ENCODE measurements around the gene PSMB9. TPM values are rescaled to one million over a fixed set of nuclear protein-coding genes. Genes with fewer than 3 reads are reported as not detected.

The PSMB9 gene
- total and polyA plus RNA-seq, 2 donors (not counting 1 experiment from before 2014, with no cell fraction given): 64.4 to 75.0 TPM

GRCh38 chr6:32847795-32848194, 6.2 kb upstream of the PSMB9 start:
- no peak for TF ChIP-seq EZH2 (IDR thresholded peaks at IDR 0.05; ENCODE audit: low read length, missing control alignments)
- no peak for TF ChIP-seq CTCF (conservative IDR thresholded peaks at IDR 0.05 in 1 of 2, IDR thresholded peaks at IDR 0.05 in 1 of 2; ENCODE audit: low read depth in 1 of 2, low read length in 2 of 2)
- no peak overlapping the region for H3K4me3 ChIP-seq (replicated peaks in 1 of 4; ENCODE audit: control extremely low read depth in 1 of 4, insufficient read depth in 1 of 4, low read depth in 3 of 4, low read length in 4 of 4)
- H3K27ac ChIP-seq (ENCODE audit: insufficient read depth, low read length): no peak overlapping the region
- peaks cover 9% of the 10 kb centered on the region for H3K4me1 ChIP-seq (ENCODE audit: control insufficient read depth, extremely low read depth, insufficient read depth, low read length)
- H3K36me3 ChIP-seq (ENCODE audit: control insufficient read depth, insufficient read depth, low read length): peaks cover 19% of the 10 kb centered on the region
- H3K9ac ChIP-seq (ENCODE audit: insufficient read depth, low read length): no peak overlapping the region
- H3K79me2 ChIP-seq (ENCODE audit: control insufficient read depth, insufficient read depth, low read length): peaks cover 15% of the 10 kb centered on the region
- H2AFZ ChIP-seq (ENCODE audit: low read length): no peak overlapping the region
- no peaks in the 10 kb centered on the region for H4K20me1 ChIP-seq (ENCODE audit: control insufficient read depth, extremely low read depth, insufficient read depth, low read length)
- no peaks in the 10 kb centered on the region for H3K9me3 ChIP-seq (ENCODE audit: control insufficient read depth, insufficient read depth, low read depth, low read length)
- no peak overlapping the region for H3K4me2 ChIP-seq (ENCODE audit: extremely low read depth, insufficient read depth, low read length)
- DNase-seq (ENCODE audit: low read depth in 2 of 2): no peak
- H3K27me3 ChIP-seq (ENCODE audit: control insufficient read depth, insufficient read depth, low read length): no peaks in the 10 kb centered on the region

- Histone ChIP-seq H3K4me3 (replicated peaks in 1 of 4; ENCODE audit: control extremely low read depth in 1 of 4, insufficient read depth in 1 of 4, low read depth in 3 of 4, low read length in 4 of 4) (no peak overlapping the region), H3K9ac (ENCODE audit: insufficient read depth, low read length) (no peak overlapping the region), H3K36me3 (ENCODE audit: control insufficient read depth, insufficient read depth, low read length) (peaks cover 19% of the 10 kb centered on the region), H2AFZ (ENCODE audit: low read length) (no peak overlapping the region), H4K20me1 (ENCODE audit: control insufficient read depth, extremely low read depth, insufficient read depth, low read length) (no peaks in the 10 kb centered on the region), H3K9me3 (ENCODE audit: control insufficient read depth, insufficient read depth, low read depth, low read length) (no peaks in the 10 kb centered on the region), H3K27me3 (ENCODE audit: control insufficient read depth, insufficient read depth, low read length) (no peaks in the 10 kb centered on the region), H3K4me1 (ENCODE audit: control insufficient read depth, extremely low read depth, insufficient read depth, low read length) (peaks cover 9% of the 10 kb centered on the region), H3K27ac (ENCODE audit: insufficient read depth, low read length) (no peak overlapping the region), H3K4me2 (ENCODE audit: extremely low read depth, insufficient read depth, low read length) (no peak overlapping the region), H3K79me2 (ENCODE audit: control insufficient read depth, insufficient read depth, low read length) (peaks cover 12% of the 10 kb centered on the region)
- no peak for TF ChIP-seq CTCF (conservative IDR thresholded peaks at IDR 0.05 in 1 of 2, IDR thresholded peaks at IDR 0.05 in 1 of 2; ENCODE audit: low read depth in 1 of 2, low read length in 2 of 2)
- TF ChIP-seq EZH2 (IDR thresholded peaks at IDR 0.05; ENCODE audit: low read length, missing control alignments): no peak
- DNase-seq (ENCODE audit: low read depth in 2 of 2): no peak
These were observed 4.9 kb upstream of the PSMB9 start for GRCh38 chr6:32849126-32849525.

GRCh38 chr6:32851025-32851424, 3.0 kb upstream of the PSMB9 start:
- peaks cover 12% of the 10 kb centered on the region for H3K79me2 ChIP-seq (ENCODE audit: control insufficient read depth, insufficient read depth, low read length)
- peaks cover 19% of the 10 kb centered on the region for H3K36me3 ChIP-seq (ENCODE audit: control insufficient read depth, insufficient read depth, low read length)
- no peak overlapping the region for H3K9ac ChIP-seq (ENCODE audit: insufficient read depth, low read length)
- peaks cover 6% of the 10 kb centered on the region for H3K4me1 ChIP-seq (ENCODE audit: control insufficient read depth, extremely low read depth, insufficient read depth, low read length)
- TF ChIP-seq CTCF (conservative IDR thresholded peaks at IDR 0.05 in 1 of 2, IDR thresholded peaks at IDR 0.05 in 1 of 2; ENCODE audit: low read depth in 1 of 2, low read length in 2 of 2) (no peak), EZH2 (IDR thresholded peaks at IDR 0.05; ENCODE audit: low read length, missing control alignments) (no peak)
- no peak overlapping the region for H3K4me3 ChIP-seq (replicated peaks in 1 of 4; ENCODE audit: control extremely low read depth in 1 of 4, insufficient read depth in 1 of 4, low read depth in 3 of 4, low read length in 4 of 4)
- H3K4me2 ChIP-seq (ENCODE audit: extremely low read depth, insufficient read depth, low read length): no peak overlapping the region
- no peak overlapping the region for H2AFZ ChIP-seq (ENCODE audit: low read length)
- no peak for DNase-seq (ENCODE audit: low read depth in 2 of 2)
- no peaks in the 10 kb centered on the region for H4K20me1 ChIP-seq (ENCODE audit: control insufficient read depth, extremely low read depth, insufficient read depth, low read length)
- H3K9me3 ChIP-seq (ENCODE audit: control insufficient read depth, insufficient read depth, low read depth, low read length): no peaks in the 10 kb centered on the region
- H3K27ac ChIP-seq (ENCODE audit: insufficient read depth, low read length): no peak overlapping the region
- no peaks in the 10 kb centered on the region for H3K27me3 ChIP-seq (ENCODE audit: control insufficient read depth, insufficient read depth, low read length)

All from fibroblast of lung (primary cell).